Naive thymus-derived CD8-positive, alpha-beta T cell (primary cell): Measurements from ENCODE around the gene VSIR. TPM values are rescaled to one million over a fixed set of nuclear protein-coding genes. Genes with fewer than 3 reads are reported as not detected.

Source experiments
- ATAC-seq, 2 donors: fragments of 150-1000 bp; cut with Tn5 transposase in 1 of 2; sonication (Bioruptor Pico), chemical (Tn5 transposase) in 1 of 2; 1 replicate in 1 of 2; 2 replicates in 1 of 2; pipeline ENCODE4 v1.10.0; 2021; ENCODE audit warnings: mild to moderate bottlenecking in 2 of 2, moderate library complexity in 2 of 2
- POLR2A ChIA-PET: fragments of 350-600 bp; sonication (Branson Sonifier 250); formaldehyde crosslinking; loops from one replicate; lab custom pipeline; 2021; ENCODE audit warnings: antibody characterized with exemption; lab: Charles Lee
- DNase-seq, 10 donors: peaks; one replicate each; pipeline versions ENCODE4 v3.0.0 to v3.0.0-alpha.2; 2020 to 2022
- H3K27ac Mint-ChIP-seq, 10 donors: one replicate each; pipeline ENCODE4 v1.8.0; 2020 to 2022; ENCODE audit warnings: mild to moderate bottlenecking in 10 of 10, mixed read lengths in 10 of 10, moderate library complexity in 4 of 10, inconsistent platforms in 1 of 10
- H3K27me3 Mint-ChIP-seq, 5 donors: one replicate each; pipeline ENCODE4 v1.8.0; 2021 to 2022; ENCODE audit warnings: mixed read lengths in 5 of 5
- H3K36me3 Mint-ChIP-seq, 3 donors: one replicate each; pipeline ENCODE4 v1.8.0; 2020 to 2022; ENCODE audit warnings: mixed read lengths in 3 of 3, mild to moderate bottlenecking in 2 of 3, inconsistent platforms in 1 of 3
- H3K4me1 Mint-ChIP-seq, 4 donors: one replicate each; pipeline ENCODE4 v1.8.0; 2021 to 2022; ENCODE audit warnings: mixed read lengths in 4 of 4
- H3K4me3 Mint-ChIP-seq, 10 donors: one replicate each; pipeline ENCODE4 v1.8.0; 2020 to 2022; ENCODE audit warnings: mild to moderate bottlenecking in 10 of 10, mixed read lengths in 10 of 10, moderate library complexity in 6 of 10, inconsistent platforms in 1 of 10
- H3K9me3 Mint-ChIP-seq, 9 donors: one replicate each; pipeline ENCODE4 v1.8.0; 2020 to 2022; ENCODE audit warnings: mixed read lengths in 9 of 9, mild to moderate bottlenecking in 3 of 9, inconsistent platforms in 1 of 9, moderate library complexity in 1 of 9
- polyA plus RNA-seq, 3 donors: library from polyadenylated mRNA; unstranded; fragments of 300-500 nt; fragmentation: Illumina TruSeq; gene quantifications; one replicate each; pipeline ENCODE4 v1.2.3, GENCODE V29; 2021
- total RNA-seq, 8 experiments: library from RNA in 2 of 8; stranded (reverse) in 2 of 8; gene quantifications; one replicate each; pipeline ENCODE4 v1.2.3 and lab custom pipeline; 2021 to 2026

The VSIR gene
- total and polyA plus RNA-seq, 5 experiments from 2014 or later, result 102 to 343 (median 211) TPM

GRCh38 chr10:71754562-71754961, 18.8 kb downstream of the VSIR start:
- H3K27ac Mint-ChIP-seq, result peak overlapping the region; percentile 91 to 99 (median 97)
- no peaks in the 10 kb centered on the region for H3K9me3 Mint-ChIP-seq
- peaks cover 0 to 53% (median 24%) of the 10 kb centered on the region in 3 donors for H3K36me3 Mint-ChIP-seq
- no peak for ATAC-seq
- H3K4me3 Mint-ChIP-seq, result peak overlapping the region in 9 of 10 donors; percentile 41 to 82 (median 56)
- peaks cover 47 to 97% (median 93%) of the 10 kb centered on the region in 4 donors for H3K4me1 Mint-ChIP-seq
- no peaks in the 10 kb centered on the region for H3K27me3 Mint-ChIP-seq
- POLR2A ChIA-PET, result interaction anchor here (3.4 to 41.4 kb wide), 3 partner anchors 12 to 41 kb away, joined by 17 to 1679 read pairs (median 1679); partner anchors contain the start of genes C10orf105 and VSIR
- DNase-seq, result no peak

DNA sequence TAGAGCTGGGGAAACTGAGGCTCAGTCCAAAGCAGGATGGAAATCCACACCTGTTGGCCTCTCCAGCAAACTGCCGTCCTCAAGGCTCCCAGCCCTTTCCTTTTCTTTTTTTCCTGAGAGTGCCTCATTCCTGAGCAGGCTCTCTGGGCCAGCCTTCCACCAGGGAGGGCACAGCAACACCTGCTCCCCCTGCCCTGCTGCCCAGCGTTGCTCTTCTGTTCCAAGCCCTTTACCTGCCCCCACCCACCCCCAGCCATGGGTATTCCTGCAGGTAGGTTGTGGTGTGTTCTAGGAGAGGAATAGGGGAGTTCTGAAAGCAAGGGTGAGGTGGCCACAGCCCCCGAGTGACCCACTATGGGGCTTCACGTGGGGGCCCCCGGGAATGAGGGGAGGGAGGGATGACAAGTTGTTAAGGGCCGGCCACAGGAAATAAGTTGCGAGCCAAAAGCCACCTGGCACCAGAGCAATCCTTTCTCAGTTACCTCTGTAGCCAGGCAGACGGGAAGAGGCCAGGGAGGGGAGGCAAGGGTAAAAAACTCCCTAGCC, 19.3 kb downstream of the VSIR start:
- Mint-ChIP-seq H3K4me1 (peaks cover 50 to 97% (median 96%) of the 10 kb centered on the region in 4 donors), H3K4me3 (peak overlapping the region in 8 of 10 donors; percentile 32 to 82 (median 63)), H3K27ac (peak overlapping the region; percentile 91 to 99 (median 97)), H3K9me3 (no peaks in the 10 kb centered on the region), H3K27me3 (no peaks in the 10 kb centered on the region), H3K36me3 (peaks cover 0 to 48% (median 24%) of the 10 kb centered on the region in 3 donors)
- ATAC-seq, result no peak
- POLR2A ChIA-PET, result interaction anchor here (3.4 to 41.4 kb wide), 3 partner anchors 12 to 41 kb away, joined by 17 to 1679 read pairs (median 1679); partner anchors contain the start of genes C10orf105 and VSIR
- DNase-seq, result no peak

DNA sequence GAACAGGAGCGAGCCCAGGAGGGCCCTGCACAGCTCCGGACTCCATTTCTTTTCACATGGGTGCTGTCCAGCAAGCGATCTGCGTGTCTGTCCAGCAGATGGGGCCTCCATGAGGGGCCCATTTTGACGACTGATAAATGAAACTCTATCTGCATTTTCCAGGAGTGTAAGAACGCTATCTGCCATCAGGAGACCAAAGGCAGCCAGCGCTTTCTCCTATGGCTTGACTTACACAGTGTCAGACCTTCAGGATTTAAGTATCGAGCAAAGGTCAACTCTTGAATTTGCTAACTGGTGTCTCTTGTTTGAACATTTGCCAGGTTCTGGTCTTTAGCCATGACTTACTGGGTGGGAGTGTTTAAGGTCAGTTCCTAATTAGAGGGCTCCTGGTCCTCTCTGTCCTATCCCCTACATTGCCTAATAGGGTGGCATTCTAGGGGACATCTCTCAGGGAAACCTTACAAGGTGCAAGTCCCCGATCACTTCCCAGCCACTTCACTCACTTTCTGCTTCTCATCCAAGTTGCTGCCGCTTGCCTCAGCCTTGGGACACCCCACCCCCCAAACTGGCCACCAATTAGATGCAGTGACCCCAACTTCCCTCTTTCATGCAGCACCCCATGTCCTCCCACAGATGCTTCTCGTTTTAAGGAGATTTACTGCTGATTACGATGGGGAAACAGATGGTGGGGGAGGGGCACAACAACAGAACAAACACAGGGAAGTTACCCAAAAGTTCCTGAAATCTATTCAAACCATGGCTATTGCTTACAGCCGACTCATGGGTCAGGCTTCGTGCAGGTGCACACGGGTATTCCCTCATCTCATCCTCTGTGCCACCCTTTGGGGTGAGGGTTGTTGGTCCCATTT, 20.0 kb downstream of the VSIR start:
- no peak for ATAC-seq
- peak overlapping the region; percentile 91 to 99 (median 97) for H3K27ac Mint-ChIP-seq
- POLR2A ChIA-PET, result interaction anchor here (0.5 to 41.4 kb wide), 10 partner anchors 13 to 463 kb away, joined by 3 to 1679 read pairs (median 6); partner anchors contain the start of genes ANAPC16, ASCC1, C10orf105 and VSIR
- H3K4me3 Mint-ChIP-seq, result peak overlapping the region; percentile 3 to 82 (median 76)
- no peaks in the 10 kb centered on the region for H3K9me3 Mint-ChIP-seq
- no peaks in the 10 kb centered on the region for H3K27me3 Mint-ChIP-seq
- H3K36me3 Mint-ChIP-seq, result peaks cover 0 to 42% (median 20%) of the 10 kb centered on the region in 3 donors
- no peak for DNase-seq
- peaks cover 56 to 98% (median 97%) of the 10 kb centered on the region in 4 donors for H3K4me1 Mint-ChIP-seq

- Mint-ChIP-seq H3K27me3 (no peaks in the 10 kb centered on the region), H3K4me3 (peak overlapping the region; percentile 37 to 82 (median 76)), H3K27ac (peak overlapping the region; percentile 91 to 99 (median 97)), H3K4me1 (peaks cover 56 to 98% (median 97%) of the 10 kb centered on the region in 4 donors), H3K9me3 (no peaks in the 10 kb centered on the region), H3K36me3 (peaks cover 0 to 39% (median 19%) of the 10 kb centered on the region in 3 donors)
- ATAC-seq (peak in 1 of 2 donors; percentile 5), DNase-seq (peak in 2 of 10 donors; percentile 39 to 44)
- POLR2A ChIA-PET, result interaction anchor here (0.5 to 41.4 kb wide), 13 partner anchors 14 to 545 kb away, joined by 3 to 1679 read pairs (median 5); partner anchors contain the start of genes ANAPC16, ASCC1, C10orf105 and PSAP
Measured at GRCh38 chr10:71752391-71753090, 20.8 kb downstream of the VSIR start.

- DNase-seq, result no peak
- peak overlapping the region; percentile 91 to 99 (median 97) for H3K27ac Mint-ChIP-seq
- peaks cover 0 to 39% (median 19%) of the 10 kb centered on the region in 3 donors for H3K36me3 Mint-ChIP-seq
- H3K4me1 Mint-ChIP-seq, result peaks cover 59 to 98% (median 97%) of the 10 kb centered on the region in 4 donors
- POLR2A ChIA-PET, result interaction anchor here (0.8 to 41.4 kb wide), 12 partner anchors 15 to 546 kb away, joined by 3 to 1679 read pairs (median 5); partner anchors contain the start of genes ANAPC16, ASCC1, C10orf105 and PSAP
- ATAC-seq, result no peak
- no peaks in the 10 kb centered on the region for H3K9me3 Mint-ChIP-seq
- H3K4me3 Mint-ChIP-seq, result peak overlapping the region; percentile 37 to 82 (median 76)
- H3K27me3 Mint-ChIP-seq, result no peaks in the 10 kb centered on the region
Measured at GRCh38 chr10:71751515-71752224, 21.6 kb downstream of the VSIR start.

DNA sequence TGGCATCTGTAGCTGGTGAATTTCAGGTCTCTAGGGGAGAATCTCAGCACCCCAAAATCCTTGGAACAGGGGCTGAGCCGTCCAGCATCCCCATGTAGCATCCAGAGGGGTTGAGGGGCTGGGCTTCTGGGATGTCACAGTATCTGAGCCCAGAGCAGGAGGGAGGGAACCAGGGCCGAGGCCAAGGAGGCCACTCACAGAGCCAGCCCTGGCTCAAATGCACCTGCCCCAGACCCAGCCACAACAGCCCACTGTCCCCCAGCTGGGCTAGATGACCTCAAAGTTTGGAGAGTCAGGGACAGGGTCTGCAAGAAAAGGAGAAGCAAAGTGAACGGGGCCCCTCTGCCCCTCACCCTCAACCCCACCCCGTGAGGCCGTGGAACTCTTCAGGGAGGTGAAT, 22.3 kb downstream of the VSIR start:
- POLR2A ChIA-PET, result interaction anchor here (1.0 to 41.4 kb wide), 4 partner anchors 15 to 54 kb away, joined by 3 to 1679 read pairs (median 434); partner anchors contain the start of genes C10orf105 and VSIR
- H3K27ac Mint-ChIP-seq, result peak overlapping the region; percentile 95 to 100 (median 98)
- ATAC-seq (no peak), DNase-seq (no peak)
- no peaks in the 10 kb centered on the region for H3K9me3 Mint-ChIP-seq
- H3K4me3 Mint-ChIP-seq, result peak overlapping the region; percentile 49 to 95 (median 83)
- peaks cover 0 to 39% (median 19%) of the 10 kb centered on the region in 3 donors for H3K36me3 Mint-ChIP-seq
- H3K27me3 Mint-ChIP-seq, result no peaks in the 10 kb centered on the region
- H3K4me1 Mint-ChIP-seq, result peaks cover 55 to 98% (median 97%) of the 10 kb centered on the region in 4 donors

GRCh38 chr10:71750124-71750841, 23.0 kb downstream of the VSIR start:
- Mint-ChIP-seq H3K27me3 (no peaks in the 10 kb centered on the region), H3K36me3 (peaks cover 0 to 39% (median 19%) of the 10 kb centered on the region in 3 donors), H3K4me1 (peaks cover 59 to 100% (median 98%) of the 10 kb centered on the region in 4 donors), H3K4me3 (peak overlapping the region; percentile 49 to 95 (median 83)), H3K9me3 (no peaks in the 10 kb centered on the region), H3K27ac (peak overlapping the region; percentile 95 to 100 (median 98))
- DNase-seq (no peak), ATAC-seq (no peak)
- POLR2A ChIA-PET, result interaction anchor here (1.0 to 41.4 kb wide), 4 partner anchors 16 to 52 kb away, joined by 3 to 1679 read pairs (median 467); partner anchors contain the start of genes C10orf105 and VSIR

DNA sequence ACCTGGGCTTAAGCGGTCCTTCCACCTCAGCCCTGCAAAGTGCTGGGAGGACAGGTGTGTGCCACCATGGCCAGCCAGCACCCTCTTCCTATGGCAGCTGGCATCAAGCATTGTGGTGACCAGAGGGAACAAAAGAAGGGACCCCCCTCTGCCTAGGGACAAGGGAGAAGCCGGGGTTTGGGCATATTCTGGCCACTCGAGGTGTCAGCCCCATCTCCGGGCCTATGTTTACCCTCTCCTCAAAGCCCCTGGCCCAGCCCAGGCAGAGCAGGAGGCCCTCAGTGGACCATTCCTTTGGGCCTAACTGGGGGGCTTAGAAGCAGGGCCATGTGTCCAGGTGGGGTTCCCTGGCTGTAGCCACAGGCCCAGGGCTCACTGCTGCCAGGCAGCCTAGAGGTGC, 23.9 kb downstream of the VSIR start:
- H3K27ac Mint-ChIP-seq, result peak overlapping the region; percentile 95 to 100 (median 98)
- no peaks in the 10 kb centered on the region for H3K9me3 Mint-ChIP-seq
- ATAC-seq, result no peak
- peaks cover 0 to 35% (median 19%) of the 10 kb centered on the region in 3 donors for H3K36me3 Mint-ChIP-seq
- H3K27me3 Mint-ChIP-seq, result no peaks in the 10 kb centered on the region
- DNase-seq, result no peak
- H3K4me3 Mint-ChIP-seq, result peak overlapping the region; percentile 66 to 95 (median 85)
- POLR2A ChIA-PET, result interaction anchor here (1.1 to 41.4 kb wide), 9 partner anchors 17 to 429 kb away, joined by 3 to 1679 read pairs (median 12); partner anchors contain the start of genes C10orf105, PSAP and VSIR
- peaks cover 57 to 100% (median 98%) of the 10 kb centered on the region in 4 donors for H3K4me1 Mint-ChIP-seq

DNA sequence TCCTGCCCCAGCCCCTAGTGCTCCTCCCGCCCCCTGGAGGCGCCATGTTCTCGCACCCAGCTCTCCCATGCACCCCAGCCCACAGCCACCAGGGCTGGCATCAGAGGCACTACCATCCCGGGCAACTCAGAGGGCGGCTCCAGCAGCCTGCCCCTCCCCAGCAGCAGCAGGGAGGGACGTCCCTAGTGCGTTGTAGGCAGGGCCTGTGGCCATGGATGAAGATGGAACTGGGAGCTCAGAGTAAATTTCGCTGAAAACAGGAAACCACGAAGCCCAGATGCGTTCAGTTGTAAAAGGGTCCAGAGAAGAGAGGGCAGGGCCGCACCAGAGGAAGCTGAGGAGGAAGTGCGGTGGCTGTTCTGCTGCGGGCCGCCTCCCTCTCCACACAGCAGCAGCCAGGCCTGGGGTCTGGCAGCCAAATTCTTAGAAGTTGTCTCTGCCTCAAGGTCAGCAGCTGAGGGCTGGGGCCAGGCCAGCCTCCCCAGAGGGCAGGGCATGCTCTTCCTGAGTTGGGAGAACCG, 24.6 kb downstream of the VSIR start:
- H3K36me3 Mint-ChIP-seq, result peaks cover 0 to 29% (median 16%) of the 10 kb centered on the region in 3 donors
- POLR2A ChIA-PET, result interaction anchor here (0.7 to 41.4 kb wide), 10 partner anchors 17 to 429 kb away, joined by 3 to 1679 read pairs (median 8); partner anchors contain the start of genes C10orf105, PSAP and VSIR

More for the DNA sequence above, 24.6 kb downstream of the VSIR start:
- DNase-seq (peak; percentile 59 to 91 (median 81)), ATAC-seq (peak; percentile 78 to 85)
- Mint-ChIP-seq H3K27me3 (no peaks in the 10 kb centered on the region), H3K4me1 (peaks cover 56 to 100% (median 98%) of the 10 kb centered on the region in 4 donors), H3K27ac (peak overlapping the region; percentile 95 to 100 (median 98)), H3K4me3 (peak overlapping the region; percentile 66 to 95 (median 85)), H3K9me3 (no peaks in the 10 kb centered on the region)
